Common myeloid progenitor, CD34-positive (primary cell): ENCODE results near the gene TBXAS1.

Source experiments
- CTCF ChIA-PET: fragments of 350-600 bp; sonication (Branson Sonifier 250); formaldehyde crosslinking; loops from one replicate; lab custom pipeline; 2021; ENCODE audit warnings: antibody characterized with exemption; lab: Charles Lee
- POLR2A ChIA-PET: fragments of 350-600 bp; sonication (Branson Sonifier 250); formaldehyde crosslinking; loops from one replicate; lab custom pipeline; 2021; ENCODE audit warnings: antibody characterized with exemption; lab: Charles Lee
- DNase-seq, 3 donors: peaks; one replicate each; pipeline versions ENCODE4 v3.0.0 to v3.0.0-alpha.2; 2013
- H3K27ac ChIP-seq, 2 experiments: 1 replicate in 1 of 2; 2 replicates in 1 of 2; pipeline ENCODE4 v1.7.0; 2013; ENCODE audit warnings: inconsistent platforms in 2 of 2, low read length in 2 of 2, mild to moderate bottlenecking in 2 of 2, low read depth in 1 of 2, moderate library complexity in 1 of 2; ENCODE audit not compliant: severe bottlenecking in 2 of 2, insufficient read depth in 1 of 2, poor library complexity in 1 of 2
- H3K27me3 ChIP-seq, 5 experiments: replicated peaks in 2 of 5; 1 replicate in 3 of 5; 2 replicates in 2 of 5; pipeline versions ENCODE4 v1.6.1 to v1.7.0; 2013; ENCODE audit warnings: low read length in 4 of 5, mild to moderate bottlenecking in 2 of 5, moderate library complexity in 2 of 5, inconsistent platforms in 1 of 5; ENCODE audit not compliant: insufficient read depth in 5 of 5, control insufficient read depth in 4 of 5
- H3K36me3 ChIP-seq, 4 experiments: 1 replicate in 2 of 4; 2 replicates in 2 of 4; pipeline versions ENCODE4 v1.6.1 to v1.7.0; 2013; ENCODE audit warnings: low read length in 3 of 4, control low read depth in 1 of 4, mild to moderate bottlenecking in 1 of 4; ENCODE audit not compliant: control insufficient read depth in 4 of 4, insufficient read depth in 4 of 4
- H3K4me1 ChIP-seq, 4 experiments: 1 replicate in 3 of 4; 2 replicates in 1 of 4; pipeline versions ENCODE4 v1.6.1 to v1.7.1; 2013; ENCODE audit warnings: low read length in 3 of 4, mild to moderate bottlenecking in 3 of 4, control low read depth in 1 of 4, inconsistent platforms in 1 of 4, moderate library complexity in 1 of 4; ENCODE audit not compliant: control insufficient read depth in 4 of 4, insufficient read depth in 4 of 4; ENCODE audit errors: control extremely low read depth in 1 of 4
- H3K4me3 ChIP-seq, 7 experiments: 1 replicate in 4 of 7; 2 replicates in 3 of 7; pipeline versions ENCODE4 v1.5.1 to v1.7.0; 2013; ENCODE audit warnings: mild to moderate bottlenecking in 7 of 7, low read length in 6 of 7, moderate library complexity in 6 of 7, inconsistent platforms in 2 of 7, low read depth in 2 of 7, control low read depth in 1 of 7; ENCODE audit not compliant: insufficient read depth in 4 of 7, control insufficient read depth in 1 of 7; ENCODE audit errors: extremely low read depth in 1 of 7
- H3K9me3 ChIP-seq, 5 experiments: 1 replicate in 4 of 5; 2 replicates in 1 of 5; pipeline versions ENCODE4 v1.6.1 to v1.7.1; 2013; ENCODE audit warnings: low read length in 4 of 5, mild to moderate bottlenecking in 2 of 5, inconsistent platforms in 1 of 5, low read depth in 1 of 5, moderate library complexity in 1 of 5; ENCODE audit not compliant: control insufficient read depth in 4 of 5, insufficient read depth in 2 of 5; ENCODE audit errors: control extremely low read depth in 1 of 5
- WGBS: methylation state at CpG from one replicate; pipeline ENCODE4 v1.1.5; 2013; ENCODE audit not compliant: insufficient coverage; 5-methylcytosine and 5-hydroxymethylcytosine counted together

Gene TBXAS1

DNA sequence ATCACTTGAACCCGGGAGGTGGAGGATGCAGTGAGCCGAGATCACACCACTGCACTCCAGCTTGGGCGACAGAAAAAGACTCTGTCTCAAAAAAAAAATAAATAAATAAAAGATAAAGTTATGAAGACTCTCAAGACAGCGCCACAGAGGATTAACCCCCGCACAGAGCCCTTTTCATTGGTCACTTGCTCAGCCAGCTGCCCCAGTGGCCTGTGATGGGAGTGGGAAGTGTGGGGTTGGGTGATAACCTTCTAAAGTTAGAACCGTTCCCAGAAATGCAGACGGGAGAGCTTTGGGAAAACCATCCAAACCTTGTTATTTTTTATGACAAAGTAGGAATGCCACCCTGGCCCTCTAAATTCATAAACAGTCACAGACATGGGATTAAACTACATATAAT is 176.3 kb downstream of the TBXAS1 start:
- Histone ChIP-seq H3K9me3 (no peaks in the 10 kb centered on the region), H3K4me1 (no peaks in the 10 kb centered on the region), H3K4me3 (no peak overlapping the region), H3K27me3 (no peaks in the 10 kb centered on the region), H3K36me3 (peaks cover 3 to 17% (median 17%) of the 10 kb centered on the region in 4 experiments), H3K27ac (no peak overlapping the region)
- POLR2A ChIA-PET = no interaction called here
- DNase-seq = no peak
- CTCF ChIA-PET = interaction anchor here (0.9 to 11.9 kb wide), 14 partner anchors 8 to 416 kb away, joined by 3 to 164 read pairs (median 4); no protein-coding TSS in a partner anchor
- WGBS = 100% methylated on average over 2 of the region's 7 CpGs

DNA sequence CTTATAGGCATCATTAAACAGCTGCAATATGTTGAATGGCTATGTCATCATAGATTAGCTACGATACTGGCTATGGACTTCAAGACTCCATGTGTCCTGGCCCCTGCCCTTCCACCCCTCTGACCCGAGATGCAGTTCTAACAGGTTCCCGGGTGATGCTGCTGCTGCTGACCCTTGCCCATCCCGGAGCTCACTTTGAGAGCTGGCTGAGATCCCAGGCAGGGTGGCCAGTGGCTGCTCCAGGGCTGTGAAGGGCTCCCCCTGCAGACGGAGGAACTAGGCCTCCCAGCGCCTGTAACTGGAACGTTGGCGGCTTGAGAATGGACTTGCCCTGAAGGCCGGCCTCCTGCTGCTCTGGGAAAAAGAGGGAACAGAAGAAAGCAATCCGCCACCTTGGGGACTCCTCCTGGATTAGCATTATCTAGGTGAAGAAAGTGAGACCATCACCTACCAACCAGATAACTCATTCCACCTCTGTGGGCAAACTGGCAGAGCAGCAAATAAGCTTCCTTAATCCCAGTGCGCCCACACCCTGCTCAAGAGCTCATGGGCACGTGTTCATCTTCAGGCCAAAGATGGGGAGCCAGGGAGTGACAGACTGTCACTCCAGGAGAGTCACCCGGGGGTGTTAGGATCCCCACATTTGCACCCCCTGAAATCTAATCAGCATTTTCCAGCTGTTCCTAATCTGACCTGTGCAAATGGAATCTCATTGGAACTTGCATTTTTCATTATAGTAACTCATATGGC is 176.9 kb downstream of the TBXAS1 start:
- ChIA-PET POLR2A (no interaction called here), CTCF (interaction anchor here (0.9 to 11.9 kb wide), 15 partner anchors 8 to 417 kb away, joined by 3 to 164 read pairs (median 4); no protein-coding TSS in a partner anchor)
- Histone ChIP-seq H3K36me3 (peaks cover 3 to 21% (median 18%) of the 10 kb centered on the region in 4 experiments), H3K4me1 (no peaks in the 10 kb centered on the region), H3K27ac (no peak overlapping the region), H3K27me3 (no peaks in the 10 kb centered on the region), H3K9me3 (no peaks in the 10 kb centered on the region), H3K4me3 (no peak overlapping the region)
- no peak for DNase-seq
- WGBS = 87% methylated on average over 12 of the region's 13 CpGs

DNA sequence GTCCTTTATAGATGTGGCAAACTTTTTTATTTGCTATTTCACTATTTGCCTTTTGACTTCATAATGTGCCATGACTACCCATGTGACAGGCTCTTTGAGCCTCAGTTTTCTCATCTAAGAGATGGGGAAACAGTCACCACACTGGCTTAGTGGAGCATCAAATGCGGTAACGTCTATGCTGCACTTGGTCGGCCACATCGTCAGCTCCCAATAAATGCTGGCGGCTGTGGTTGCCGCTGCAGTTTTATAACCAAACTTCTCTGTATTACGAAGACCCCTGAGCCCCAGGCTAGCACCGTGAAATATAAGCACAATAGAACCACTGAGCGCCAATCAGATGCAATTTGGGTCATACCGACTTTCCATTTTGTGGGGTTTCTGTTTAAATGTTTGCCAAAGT is 177.5 kb downstream of the TBXAS1 start:
- Histone ChIP-seq H3K27ac (no peak overlapping the region), H3K9me3 (no peaks in the 10 kb centered on the region), H3K36me3 (peaks cover 3 to 21% (median 18%) of the 10 kb centered on the region in 4 experiments), H3K27me3 (no peaks in the 10 kb centered on the region), H3K4me3 (no peak overlapping the region), H3K4me1 (no peaks in the 10 kb centered on the region)
- over 99% methylated on average over 10 of the region's 10 CpGs for WGBS
- no peak for DNase-seq
- POLR2A ChIA-PET = no interaction called here
- CTCF ChIA-PET = interaction anchor here (1.0 to 11.9 kb wide), 12 partner anchors 9 to 418 kb away, joined by 3 to 164 read pairs (median 4); no protein-coding TSS in a partner anchor

DNA sequence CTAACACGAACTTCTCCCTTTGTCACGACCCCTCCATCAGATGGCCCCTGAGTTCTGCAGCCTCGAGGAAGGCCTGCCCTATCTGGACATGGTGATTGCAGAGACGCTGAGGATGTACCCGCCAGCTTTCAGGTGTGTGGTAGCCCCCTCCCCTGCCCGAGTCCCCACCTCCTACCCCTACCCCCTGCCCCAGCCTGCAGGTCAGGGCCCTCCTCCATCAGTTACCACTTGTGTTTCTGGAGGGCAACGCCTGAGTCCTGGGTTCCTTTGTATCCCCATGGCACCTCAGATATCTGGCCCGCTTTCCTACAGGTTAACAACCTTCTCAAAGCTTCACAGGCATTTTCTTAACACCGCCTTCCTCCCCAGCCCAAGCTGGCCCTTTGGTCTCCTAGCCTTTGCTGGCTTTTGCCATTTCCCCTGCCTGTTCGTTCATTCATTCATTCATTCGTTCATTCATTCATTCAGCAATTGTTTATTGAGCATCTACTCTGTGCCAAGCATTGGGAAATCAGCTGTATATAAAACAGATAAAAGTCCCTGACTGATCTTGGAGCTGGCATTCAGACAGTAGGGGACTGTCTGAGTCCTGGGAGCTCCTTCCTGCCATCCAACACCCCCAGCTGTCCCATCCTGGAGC is 178.1 kb downstream of the TBXAS1 start:
- H3K36me3 ChIP-seq = peaks cover 3 to 25% (median 19%) of the 10 kb centered on the region in 4 experiments
- H3K4me1 ChIP-seq = no peaks in the 10 kb centered on the region
- WGBS = 97% methylated on average over 10 of the region's 11 CpGs
- no peak overlapping the region for H3K4me3 ChIP-seq
- CTCF ChIA-PET = interaction anchor here (0.6 to 11.9 kb wide), 10 partner anchors 9 to 417 kb away, joined by 3 to 164 read pairs (median 3); no protein-coding TSS in a partner anchor
- no peak overlapping the region for H3K27ac ChIP-seq
- H3K27me3 ChIP-seq = no peaks in the 10 kb centered on the region
- DNase-seq = no peak
- POLR2A ChIA-PET = no interaction called here
- H3K9me3 ChIP-seq = no peaks in the 10 kb centered on the region

DNA sequence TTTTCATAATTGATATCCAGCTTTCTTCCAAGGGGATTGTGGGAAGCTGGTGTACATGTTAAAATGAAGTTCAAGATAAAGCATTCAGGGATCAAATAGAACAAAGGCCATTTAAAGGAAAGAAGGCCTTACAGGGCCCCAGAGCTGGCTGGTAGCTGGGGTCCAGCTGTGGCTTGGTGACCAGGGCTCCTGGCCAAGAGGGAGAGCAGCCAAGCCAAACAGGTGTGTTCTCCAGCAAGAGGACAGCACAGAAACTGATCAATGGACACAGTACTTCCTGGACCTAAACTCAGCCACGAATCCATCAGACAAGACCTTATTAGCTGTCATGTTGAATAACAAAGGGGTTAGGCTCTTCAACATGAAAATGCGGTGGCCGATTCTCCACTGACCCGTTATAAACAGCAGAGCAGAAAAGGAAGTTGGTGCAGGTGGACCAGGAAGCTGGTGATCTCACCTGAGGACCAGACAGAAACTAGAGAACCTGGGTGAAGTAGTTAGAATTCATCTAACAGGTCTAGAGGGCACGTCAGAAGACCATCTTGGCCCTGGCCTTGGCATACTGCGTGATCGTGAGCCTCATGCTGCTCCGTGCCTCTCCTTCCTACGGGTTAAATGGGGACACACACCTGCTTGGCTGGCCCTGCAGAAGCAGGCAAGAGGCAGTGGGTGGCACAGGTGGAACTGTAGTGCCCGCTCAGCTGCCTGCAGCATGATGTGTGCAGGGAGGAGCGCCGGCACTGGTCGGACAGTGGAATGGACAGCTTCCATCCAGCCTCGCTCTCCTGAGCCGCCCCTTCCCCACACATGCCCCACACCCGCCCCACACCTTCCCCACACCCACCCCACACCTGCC is 179.9 kb downstream of the TBXAS1 start:
- ChIA-PET CTCF (interaction anchor here (0.8 to 11.9 kb wide), 2 partner anchors 9 to 388 kb away, joined by 3 to 164 read pairs; no protein-coding TSS in a partner anchor), POLR2A (no interaction called here)
- Histone ChIP-seq H3K27me3 (no peaks in the 10 kb centered on the region), H3K9me3 (no peaks in the 10 kb centered on the region), H3K36me3 (peaks cover 4 to 35% (median 26%) of the 10 kb centered on the region in 4 experiments), H3K4me3 (no peak overlapping the region), H3K27ac (no peak overlapping the region), H3K4me1 (no peaks in the 10 kb centered on the region)
- WGBS = 96% methylated on average over 13 of the region's 16 CpGs
- no peak for DNase-seq

DNA sequence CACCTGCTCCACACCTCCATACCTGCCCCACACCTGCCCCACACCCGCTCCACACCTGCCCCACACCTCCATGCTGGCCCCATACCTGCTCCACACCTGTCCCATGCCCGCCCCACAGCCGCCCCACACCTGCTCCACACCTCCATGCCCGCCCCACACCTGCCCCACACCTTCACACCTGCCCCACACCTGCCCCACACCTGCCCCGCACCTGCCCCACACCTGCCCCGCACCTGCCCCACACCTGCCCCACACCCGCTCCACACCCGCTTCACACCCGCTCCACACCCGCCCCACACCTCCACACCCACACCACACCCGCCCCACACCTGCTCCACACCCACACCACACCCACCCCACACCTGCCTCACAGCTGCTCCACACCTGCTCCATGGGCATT is 180.7 kb downstream of the TBXAS1 start:
- H3K36me3 ChIP-seq = peaks cover 4 to 40% (median 27%) of the 10 kb centered on the region in 4 experiments
- H3K4me1 ChIP-seq = no peaks in the 10 kb centered on the region
- POLR2A ChIA-PET = no interaction called here
- H3K27me3 ChIP-seq = no peaks in the 10 kb centered on the region
- WGBS = 100% methylated on average over 2 of the region's 11 CpGs
- no peak overlapping the region for H3K4me3 ChIP-seq
- CTCF ChIA-PET = interaction anchor here (1.0 kb wide), 1 partner anchor 22 kb away, joined by 3 read pairs; no protein-coding TSS in a partner anchor
- DNase-seq = no peak
- H3K9me3 ChIP-seq = no peaks in the 10 kb centered on the region
- no peak overlapping the region for H3K27ac ChIP-seq
